Transverse colon (tissue), 4 donors: Measurements from ENCODE around the gene GABRA5. TPM values are rescaled to one million over a fixed set of nuclear protein-coding genes. Genes with fewer than 3 reads are reported as not detected.

Experiments used
- DNase-seq: peaks from one replicate; pipeline ENCODE4 v3.0.0-alpha.2; 2019
- H3K27ac ChIP-seq, 4 donors: fragments of 200-600 bp; sonication (generic); 2 replicates each; pipeline ENCODE4 v1.5.1; 2016 to 2018; ENCODE audit warnings: inconsistent platforms in 4 of 4
- H3K27me3 ChIP-seq: fragments of 200-600 bp; sonication (generic); 2 replicates; pipeline ENCODE4 v1.5.1; 2017; ENCODE audit warnings: inconsistent platforms
- H3K36me3 ChIP-seq, 4 donors: fragments of 200-600 bp; sonication (generic); 2 replicates each; pipeline ENCODE4 v1.5.1; 2017 to 2019; ENCODE audit warnings: inconsistent platforms in 4 of 4
- H3K4me1 ChIP-seq, 4 donors: fragments of 200-600 bp; sonication (generic); 2 replicates each; pipeline ENCODE4 v1.5.1; 2017 to 2020; ENCODE audit warnings: inconsistent platforms in 4 of 4
- H3K4me3 ChIP-seq, 4 donors: fragments of 200-600 bp; sonication (generic); 1 replicate in 1 of 4; 2 replicates in 3 of 4; pipeline versions ENCODE4 v1.5.1 to v1.6.1; 2017 to 2019; ENCODE audit warnings: inconsistent platforms in 4 of 4
- H3K9me3 ChIP-seq, 2 donors: fragments of 200-600 bp; sonication (generic); 2 replicates each; pipeline ENCODE4 v1.5.1; 2017 to 2019; ENCODE audit warnings: inconsistent platforms in 2 of 2
- EP300 ChIP-seq: sonication (generic); formaldehyde crosslinking; IDR thresholded peaks from one replicate; pipeline ENCODE4 v1.6.1; 2017; ENCODE audit warnings: antibody characterized with exemption, low read depth
- POLR2A ChIP-seq: fragments of 450-650 bp; IDR thresholded peaks from one replicate; pipeline ENCODE4 v1.6.1; 2016; ENCODE audit warnings: antibody characterized with exemption, mild to moderate bottlenecking, moderate library complexity
- POLR2AphosphoS5 ChIP-seq, 3 donors: sonication (generic); formaldehyde crosslinking; IDR thresholded peaks; one replicate each; pipeline ENCODE4 v1.6.1; 2016; ENCODE audit warnings: antibody characterized with exemption in 3 of 3
- WGBS, 2 donors: methylation state at CpG; one replicate each; pipeline ENCODE4 v1.1.5; 2018; ENCODE audit warnings: low coverage in 1 of 2; 5-methylcytosine and 5-hydroxymethylcytosine counted together
- in situ Hi-C, 4 donors: fragments of 200-750 bp; cut with MboI; loops; one replicate each; pipeline versions ENCODE4 v1.15.0 to v1.15.1; 2017; ENCODE audit warnings: low sequenced_read_pairs in 3 of 4, low pct_ligation_motif_present in 1 of 4, low pct_unique_long_range_greater_than_20kb in 1 of 4
- intact Hi-C: fragments of 100-400 bp; cut with DNase I; formaldehyde crosslinking; loops from one replicate; pipeline ENCODE4 v1.15.1; 2023; ENCODE audit warnings: low total_unique reads
- total RNA-seq, 4 donors: library from RNA; depleted of rRNA; stranded (reverse); fragments of >200 nt; gene quantifications; one replicate each; pipeline ENCODE4 v1.1.0, GENCODE V29; 2016
- TF ChIP-seq, protein P1 (sequence below), 5 experiments: fragments of 200-600 bp in 3 of 5; fragments of 450-650 bp in 2 of 5; sonication (generic) in 3 of 5; IDR thresholded peaks; 1 replicate in 2 of 5; 2 replicates in 3 of 5; pipeline ENCODE4 v1.5.1; 2016 to 2017; ENCODE audit warnings: antibody characterized with exemption in 5 of 5, inconsistent platforms in 3 of 5, mild to moderate bottlenecking in 2 of 5, moderate library complexity in 1 of 5

Gene GABRA5
- total RNA-seq, 4 donors from 2014 or later = not detected

GRCh38 chr15:26888761-26889160 is 21.9 kb downstream of the GABRA5 start:
- no peak for DNase-seq
- H3K9me3 ChIP-seq = no peaks in the 10 kb centered on the region
- H3K27ac ChIP-seq = no peak overlapping the region
- H3K4me1 ChIP-seq = peaks cover 0 to 5% (median 0%) of the 10 kb centered on the region in 4 donors
- WGBS, 2 donors = 28 to 42% methylated on average over 3 to 8 of the region's 8 CpGs
- in situ Hi-C loops = loop anchor here in 2 of 4 donors (25.0 kb wide), 1 partner anchor 474 kb away; no protein-coding TSS in a partner anchor
- no peaks in the 10 kb centered on the region for H3K36me3 ChIP-seq
- H3K4me3 ChIP-seq = no peak overlapping the region
- H3K27me3 ChIP-seq = peaks cover 9% of the 10 kb centered on the region
- intact Hi-C loops = no loop called here
- TF ChIP-seq POLR2AphosphoS5 (IDR thresholded peaks at IDR 0.05) (no peak), EP300 (no peak), POLR2A (no peak)
- TF ChIP-seq, protein P1, sequence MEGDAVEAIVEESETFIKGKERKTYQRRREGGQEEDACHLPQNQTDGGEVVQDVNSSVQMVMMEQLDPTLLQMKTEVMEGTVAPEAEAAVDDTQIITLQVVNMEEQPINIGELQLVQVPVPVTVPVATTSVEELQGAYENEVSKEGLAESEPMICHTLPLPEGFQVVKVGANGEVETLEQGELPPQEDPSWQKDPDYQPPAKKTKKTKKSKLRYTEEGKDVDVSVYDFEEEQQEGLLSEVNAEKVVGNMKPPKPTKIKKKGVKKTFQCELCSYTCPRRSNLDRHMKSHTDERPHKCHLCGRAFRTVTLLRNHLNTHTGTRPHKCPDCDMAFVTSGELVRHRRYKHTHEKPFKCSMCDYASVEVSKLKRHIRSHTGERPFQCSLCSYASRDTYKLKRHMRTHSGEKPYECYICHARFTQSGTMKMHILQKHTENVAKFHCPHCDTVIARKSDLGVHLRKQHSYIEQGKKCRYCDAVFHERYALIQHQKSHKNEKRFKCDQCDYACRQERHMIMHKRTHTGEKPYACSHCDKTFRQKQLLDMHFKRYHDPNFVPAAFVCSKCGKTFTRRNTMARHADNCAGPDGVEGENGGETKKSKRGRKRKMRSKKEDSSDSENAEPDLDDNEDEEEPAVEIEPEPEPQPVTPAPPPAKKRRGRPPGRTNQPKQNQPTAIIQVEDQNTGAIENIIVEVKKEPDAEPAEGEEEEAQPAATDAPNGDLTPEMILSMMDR (IDR thresholded peaks at IDR 0.05) = no peak

DNA sequence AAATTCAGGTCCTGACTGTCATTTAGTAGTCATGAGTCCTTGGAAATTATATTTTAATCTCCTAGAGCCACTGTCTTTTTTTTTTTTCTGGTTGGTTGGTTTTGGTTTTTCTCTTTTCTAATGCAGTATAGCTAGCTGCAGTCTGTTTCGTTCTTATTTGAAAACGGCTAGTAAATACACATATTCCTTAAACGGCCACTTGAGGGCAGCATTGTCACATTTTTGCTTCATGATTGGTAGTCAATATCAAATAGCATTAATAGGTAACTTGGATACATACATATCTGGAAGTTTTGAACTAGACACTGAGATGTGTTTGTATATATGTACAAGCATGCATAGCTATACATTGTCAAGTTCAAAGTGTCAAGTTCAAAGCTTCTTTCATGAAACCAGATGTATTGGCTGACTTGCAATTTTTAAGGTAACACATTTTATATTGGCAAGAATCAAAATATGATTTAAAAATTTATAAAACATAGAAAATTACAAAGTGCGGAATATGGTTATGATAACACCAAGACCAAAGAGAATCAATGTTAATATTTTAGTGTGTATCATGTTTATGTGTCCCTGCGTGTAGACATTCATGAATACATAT is 22.5 kb downstream of the GABRA5 start:
- H3K36me3 ChIP-seq = no peaks in the 10 kb centered on the region
- H3K4me3 ChIP-seq = no peak overlapping the region
- H3K4me1 ChIP-seq = peaks cover 0 to 5% (median 0%) of the 10 kb centered on the region in 4 donors
- in situ Hi-C loops = loop anchor here in 2 of 4 donors (25.0 kb wide), 1 partner anchor 473 kb away; no protein-coding TSS in a partner anchor
- no peak for TF ChIP-seq POLR2A
- TF ChIP-seq EP300 = no peak
- TF ChIP-seq, protein P1 (IDR thresholded peaks at IDR 0.05) = peak; percentile 39 to 72 (median 61)
- no peak overlapping the region for H3K27ac ChIP-seq
- intact Hi-C loops = no loop called here
- peaks cover 9% of the 10 kb centered on the region for H3K27me3 ChIP-seq
- WGBS, 2 donors = 20 to 21% methylated on average over 5 of the region's 5 CpGs
- H3K9me3 ChIP-seq = no peaks in the 10 kb centered on the region
- DNase-seq = peak; percentile 52

DNA sequence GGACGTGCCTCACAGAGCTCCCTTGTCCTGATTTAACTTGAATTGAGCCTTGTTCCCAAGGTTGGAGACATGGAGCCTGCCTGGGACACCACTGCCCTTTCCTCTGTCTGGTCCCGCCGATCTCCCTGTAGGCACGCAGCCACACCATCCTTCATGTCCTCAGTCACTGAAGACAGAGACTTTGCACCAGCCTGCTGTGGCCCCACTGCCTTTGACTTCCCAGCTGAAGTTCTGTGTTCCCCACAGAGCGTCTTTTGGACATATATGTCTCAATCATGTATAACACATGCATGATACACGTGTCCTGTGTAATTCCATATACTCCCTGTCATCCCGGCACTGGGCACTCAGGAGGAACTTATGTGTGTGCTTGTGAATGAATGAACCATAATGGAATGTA is 23.6 kb downstream of the GABRA5 start:
- no peaks in the 10 kb centered on the region for H3K36me3 ChIP-seq
- no peak overlapping the region for H3K27ac ChIP-seq
- no peaks in the 10 kb centered on the region for H3K9me3 ChIP-seq
- peaks cover 0 to 5% (median 0%) of the 10 kb centered on the region in 4 donors for H3K4me1 ChIP-seq
- no peak for DNase-seq
- WGBS, 2 donors = 54 to 85% methylated on average over 2 to 7 of the region's 7 CpGs
- H3K27me3 ChIP-seq = peaks cover 9% of the 10 kb centered on the region
- no peak overlapping the region for H3K4me3 ChIP-seq
- TF ChIP-seq POLR2AphosphoS5 (IDR thresholded peaks at IDR 0.05) (no peak), EP300 (no peak), POLR2A (no peak)
- TF ChIP-seq, protein P1 (IDR thresholded peaks at IDR 0.05) = no peak
- in situ Hi-C loops = loop anchor here in 2 of 4 donors (25.0 kb wide), 1 partner anchor 472 kb away; no protein-coding TSS in a partner anchor
- intact Hi-C loops = no loop called here

DNA sequence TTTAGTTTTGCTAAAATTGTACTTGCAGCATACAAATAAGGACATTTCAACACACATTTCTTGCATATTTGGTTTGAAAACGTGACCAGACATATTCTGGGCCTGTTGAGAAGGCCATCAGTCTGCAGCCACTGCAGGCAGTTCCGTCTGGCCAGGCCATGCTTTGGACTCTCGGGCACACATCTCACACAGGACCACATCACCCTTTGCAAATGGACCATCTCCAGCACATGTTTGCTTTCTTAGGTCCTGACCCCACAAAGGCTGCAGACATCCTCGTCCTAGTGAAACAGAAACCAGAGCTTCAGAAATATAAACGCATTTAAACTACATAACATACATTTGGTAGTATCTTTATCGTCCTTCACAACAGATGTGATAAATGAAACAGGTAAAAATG is 24.1 kb downstream of the GABRA5 start:
- H3K27ac ChIP-seq = no peak overlapping the region
- TF ChIP-seq EP300 (no peak), POLR2AphosphoS5 (IDR thresholded peaks at IDR 0.05) (no peak), POLR2A (no peak)
- TF ChIP-seq, protein P1 (IDR thresholded peaks at IDR 0.05) = no peak
- 7 to 58% methylated on average over 2 to 6 of the region's 6 CpGs for WGBS, 2 donors
- in situ Hi-C loops (loop anchor here in 2 of 4 donors (25.0 kb wide), 1 partner anchor 471 kb away; no protein-coding TSS in a partner anchor), intact Hi-C loops (no loop called here)
- H3K36me3 ChIP-seq = no peaks in the 10 kb centered on the region
- H3K9me3 ChIP-seq = no peaks in the 10 kb centered on the region
- H3K4me3 ChIP-seq = no peak overlapping the region
- DNase-seq = no peak
- peaks cover 9% of the 10 kb centered on the region for H3K27me3 ChIP-seq
- H3K4me1 ChIP-seq = peaks cover 0 to 5% (median 0%) of the 10 kb centered on the region in 4 donors
